Measurements from ENCODE around the gene ACTN3.
"Not testable (repeated sequence)": the region's sequence is repeated elsewhere in the genome, so short reads cannot be mapped to it uniquely, and the experiment has no call there.

ACTN3 gene

DNA sequence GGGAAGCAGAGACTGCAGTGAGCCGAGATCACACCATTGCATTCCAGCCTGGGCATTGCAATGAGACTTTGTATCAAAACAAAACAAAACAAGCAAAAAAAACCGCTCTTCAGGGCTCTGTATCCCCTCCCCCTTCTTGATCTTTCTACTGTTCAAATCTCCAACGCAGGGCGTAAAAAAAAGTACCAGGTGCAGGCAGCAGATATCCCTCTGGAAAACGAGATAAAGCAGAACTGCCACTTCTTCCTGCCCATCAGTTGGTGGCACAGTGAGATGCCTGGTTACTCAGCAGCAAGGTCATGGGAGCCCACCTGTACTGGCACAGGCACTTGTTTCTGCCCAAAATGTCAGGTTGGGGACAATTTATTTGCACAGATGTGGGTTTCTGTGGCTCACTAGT, 57.5 kb downstream of the ACTN3 start:
- no peak overlapping the region for H3K4me3 ChIP-seq (ENCODE audit: low read depth, low read length)
- DNase-seq (ENCODE audit: low read depth), result no peak
- TF ChIP-seq, protein P1, sequence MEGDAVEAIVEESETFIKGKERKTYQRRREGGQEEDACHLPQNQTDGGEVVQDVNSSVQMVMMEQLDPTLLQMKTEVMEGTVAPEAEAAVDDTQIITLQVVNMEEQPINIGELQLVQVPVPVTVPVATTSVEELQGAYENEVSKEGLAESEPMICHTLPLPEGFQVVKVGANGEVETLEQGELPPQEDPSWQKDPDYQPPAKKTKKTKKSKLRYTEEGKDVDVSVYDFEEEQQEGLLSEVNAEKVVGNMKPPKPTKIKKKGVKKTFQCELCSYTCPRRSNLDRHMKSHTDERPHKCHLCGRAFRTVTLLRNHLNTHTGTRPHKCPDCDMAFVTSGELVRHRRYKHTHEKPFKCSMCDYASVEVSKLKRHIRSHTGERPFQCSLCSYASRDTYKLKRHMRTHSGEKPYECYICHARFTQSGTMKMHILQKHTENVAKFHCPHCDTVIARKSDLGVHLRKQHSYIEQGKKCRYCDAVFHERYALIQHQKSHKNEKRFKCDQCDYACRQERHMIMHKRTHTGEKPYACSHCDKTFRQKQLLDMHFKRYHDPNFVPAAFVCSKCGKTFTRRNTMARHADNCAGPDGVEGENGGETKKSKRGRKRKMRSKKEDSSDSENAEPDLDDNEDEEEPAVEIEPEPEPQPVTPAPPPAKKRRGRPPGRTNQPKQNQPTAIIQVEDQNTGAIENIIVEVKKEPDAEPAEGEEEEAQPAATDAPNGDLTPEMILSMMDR (IDR thresholded peaks at IDR 0.05; ENCODE audit: low read depth, low read length, missing control alignments), result no peak

DNA sequence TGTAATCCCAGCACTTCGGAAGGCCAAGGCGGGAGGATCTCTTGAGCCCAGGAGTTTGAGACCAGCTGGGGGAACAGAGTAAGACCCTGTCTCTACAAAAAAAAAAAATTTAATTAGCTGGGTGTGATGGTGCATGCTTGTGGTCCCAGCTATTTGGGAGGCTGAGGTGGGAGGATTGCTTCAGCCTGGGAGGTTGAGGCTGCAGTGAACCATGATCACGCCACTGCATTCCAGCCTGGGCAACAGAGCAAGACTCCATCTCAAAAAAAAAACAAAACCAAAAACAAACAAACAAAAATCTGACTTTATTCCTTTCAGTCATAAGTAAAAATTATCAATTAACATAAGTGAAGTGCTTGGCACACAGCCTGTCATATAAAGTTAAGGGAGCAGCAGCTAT, 59.9 kb downstream of the ACTN3 start:
- H3K4me3 ChIP-seq (ENCODE audit: low read depth, low read length), result not testable (repeated sequence)

DNA sequence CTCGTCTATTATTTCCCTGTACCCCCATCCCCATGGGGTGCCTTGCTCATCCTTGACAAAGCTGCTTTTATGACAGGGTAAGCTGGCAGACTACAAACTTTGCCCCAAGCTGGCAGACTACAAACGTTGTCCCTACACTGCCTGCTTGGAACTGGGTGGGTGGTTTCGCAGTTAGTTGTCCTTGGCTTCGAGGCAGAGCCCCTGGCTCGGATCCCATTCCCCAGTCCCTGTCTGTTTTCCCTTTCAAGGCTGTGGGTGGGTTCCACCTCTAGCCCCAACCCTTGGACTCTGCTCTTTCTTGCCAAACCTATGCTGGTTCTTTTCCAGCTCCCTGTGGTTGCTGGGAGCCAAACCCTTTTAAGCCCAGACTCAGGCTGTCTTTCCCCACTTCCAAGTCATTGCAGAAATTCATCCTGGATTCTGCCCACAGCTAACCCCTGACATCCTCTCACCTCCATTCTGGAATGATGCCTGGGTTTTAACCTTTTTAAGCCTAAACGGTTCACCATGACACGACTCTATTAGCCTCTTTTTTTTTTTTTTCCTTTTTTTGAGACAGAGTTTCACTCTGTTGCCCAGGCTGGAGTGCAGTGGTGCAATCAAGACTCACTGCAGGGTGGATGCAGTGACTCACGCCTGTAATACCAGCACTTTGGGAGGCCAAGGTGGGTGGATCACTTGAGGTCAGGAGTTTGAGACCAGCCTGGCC, 60.6 kb downstream of the ACTN3 start:
- TF ChIP-seq, protein P1 (IDR thresholded peaks at IDR 0.05; ENCODE audit: low read depth, low read length, missing control alignments), result no peak
- DNase-seq (ENCODE audit: low read depth), result no peak
- H3K4me3 ChIP-seq (ENCODE audit: low read depth, low read length), result no peak overlapping the region

More for the DNA sequence above, 59.9 kb downstream of the ACTN3 start:
- not testable (repeated sequence) for DNase-seq (ENCODE audit: low read depth)

DNA sequence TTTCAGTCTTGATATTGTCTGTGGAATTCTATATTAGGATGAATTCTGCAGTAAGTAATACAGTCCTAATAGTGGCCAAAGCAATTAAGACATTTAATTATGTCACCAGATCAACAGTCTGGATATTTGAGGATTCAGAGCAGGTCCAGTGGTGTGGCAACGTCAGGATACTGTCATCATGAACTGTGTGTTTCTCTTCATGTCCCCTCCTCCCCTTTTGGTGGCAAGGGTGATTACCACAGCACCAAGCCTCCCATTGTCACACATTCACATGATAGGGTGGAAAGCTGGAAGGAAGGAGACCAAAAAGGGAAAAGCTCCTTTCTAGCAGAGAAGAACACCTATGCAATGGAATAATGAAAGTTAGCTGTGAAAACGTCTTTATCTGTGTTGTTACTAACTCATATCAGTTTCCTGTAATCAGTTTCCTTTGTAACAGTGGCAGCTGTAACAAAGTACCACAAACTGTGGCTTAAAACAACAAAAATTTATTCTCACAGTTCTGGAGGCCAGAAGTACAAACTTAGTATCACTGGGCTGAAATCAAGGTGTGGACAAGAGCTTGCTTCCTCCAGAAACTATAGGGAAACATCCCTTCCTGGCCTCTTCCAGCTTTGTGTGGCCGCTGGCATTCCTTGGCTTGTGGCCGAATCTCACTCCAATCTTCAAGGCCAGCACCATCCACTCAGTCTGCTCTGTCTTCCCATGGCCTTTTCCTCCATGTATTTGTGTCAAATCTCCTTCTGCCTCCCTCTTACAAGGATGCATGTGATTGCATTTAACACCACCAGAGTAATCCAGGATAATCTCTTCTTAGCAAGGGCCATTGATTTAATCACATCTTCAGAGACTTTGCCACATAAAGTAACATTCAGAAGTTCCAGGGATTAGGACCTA, 63.3 kb downstream of the ACTN3 start:
- TF ChIP-seq, protein P1 (IDR thresholded peaks at IDR 0.05; ENCODE audit: low read depth, low read length, missing control alignments), result no peak
- DNase-seq (ENCODE audit: low read depth), result no peak
- H3K4me3 ChIP-seq (ENCODE audit: low read depth, low read length), result no peak overlapping the region

DNA sequence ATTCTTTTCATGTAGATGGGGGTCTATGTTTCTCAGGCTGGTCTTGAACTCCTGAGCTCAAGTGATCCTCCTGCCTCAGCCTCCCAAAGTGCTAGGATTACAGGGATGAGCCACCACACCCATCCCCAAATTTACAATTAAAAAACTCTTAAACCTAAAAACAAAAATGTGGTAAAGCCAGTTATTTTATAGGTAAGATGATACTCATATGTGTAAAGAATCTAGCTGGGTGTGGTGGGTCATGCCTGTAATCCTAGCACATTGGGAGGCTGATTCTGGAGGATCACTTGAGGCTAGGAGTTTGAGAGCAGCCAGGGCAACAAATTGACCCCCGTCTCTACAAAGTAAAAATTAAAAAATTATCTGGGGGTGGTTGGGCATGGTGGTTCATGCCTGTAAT, 65.8 kb downstream of the ACTN3 start:
- DNase-seq (ENCODE audit: low read depth), result no peak
- H3K4me3 ChIP-seq (ENCODE audit: low read depth, low read length), result no peak overlapping the region
- TF ChIP-seq, protein P1 (IDR thresholded peaks at IDR 0.05; ENCODE audit: low read depth, low read length, missing control alignments), result no peak

Data from GM12864 (cell line).